ENCODE data around the gene SLC12A6. TPM values are rescaled to one million over a fixed set of nuclear protein-coding genes. Genes with fewer than 3 reads are reported as not detected.

Gene SLC12A6
- total RNA-seq, 1 experiment from 2014 or later, result 19.5 TPM

DNA sequence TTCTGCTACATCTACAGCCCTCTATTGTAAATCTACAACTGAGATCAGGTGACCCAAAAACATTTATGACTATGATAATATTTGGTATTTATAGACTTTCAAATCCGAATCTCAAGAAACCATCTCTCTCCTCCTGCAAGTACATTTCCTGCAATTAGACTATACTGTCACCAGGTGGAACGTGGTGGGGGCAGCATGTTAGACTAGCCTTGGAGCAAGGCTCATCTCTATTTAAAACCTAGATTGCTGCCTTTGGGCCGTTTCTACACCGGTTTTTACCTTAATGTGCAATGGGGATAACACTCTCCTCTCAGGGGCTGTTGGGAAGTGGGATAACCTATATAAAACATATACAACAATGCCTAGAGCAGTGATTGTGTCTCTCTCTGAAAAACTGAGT lies 123.9 kb downstream of the SLC12A6 start:
- in situ Hi-C loops (cut with HindIII; ENCODE audit: low pct_unique_long_range_greater_than_20kb, low sequenced_read_pairs) (no loop called here), intact Hi-C loops (cut with micrococcal nuclease; ENCODE audit: unreplicated experiment) (loop anchor here (5.0 kb wide), 1 partner anchor 151 kb away; no protein-coding TSS in a partner anchor)
- TF ChIP-seq REST (IDR thresholded peaks at IDR 0.05; ENCODE audit: insufficient read depth in 1 of 2, low read depth in 2 of 2, low read length in 1 of 2), result no peak
- TF ChIP-seq TCF7L2 (IDR thresholded peaks at IDR 0.05; ENCODE audit: low read depth, low read length), result no peak
- TF ChIP-seq CTCF (IDR thresholded peaks at IDR 0.05), result peak; percentile 14; the same call in 1 of the 2 replicates
- no peak for TF ChIP-seq SIN3A (IDR thresholded peaks at IDR 0.05; ENCODE audit: borderline replicate concordance, insufficient read depth, low read depth, low read length)
- no peak for TF ChIP-seq POLR2AphosphoS5 (IDR thresholded peaks at IDR 0.05; ENCODE audit: low read depth, low read length)
- Histone ChIP-seq H3K4me1 (ENCODE audit: control insufficient read depth, insufficient read depth, low read length) (no peaks in the 10 kb centered on the region), H3K36me3 (ENCODE audit: control insufficient read depth, insufficient read depth, low read length) (no peaks in the 10 kb centered on the region; the same call in 1 of the 2 replicates), H3K27me3 (ENCODE audit: control insufficient read depth, insufficient read depth, low read length) (no peaks in the 10 kb centered on the region), H3K9me3 (ENCODE audit: control insufficient read depth, insufficient read depth, low read depth, low read length) (no peaks in the 10 kb centered on the region), H3K27ac (ENCODE audit: low read length) (no peak overlapping the region), H3K4me3 (ENCODE audit: low read depth in 2 of 2, low read length in 2 of 2) (no peak overlapping the region)
- BruUV-seq (replicated peaks), result no TSS peak
- POLR2A ChIA-PET, result interaction anchor here (0.5 kb wide), 1 partner anchor 10 kb away, joined by 3 read pairs; no protein-coding TSS in a partner anchor
- ATAC-seq, result no peak
- no peak for DNase-seq (ENCODE audit: low read depth, low spot score)
- CTCF ChIA-PET, result no interaction called here

- Histone ChIP-seq H3K27ac (ENCODE audit: low read length) (peak within 1 kb of the TSS; percentile 91), H3K4me3 (ENCODE audit: low read depth in 2 of 2, low read length in 2 of 2) (peak within 1 kb of the TSS; percentile 78 to 88), H3K4me1 (ENCODE audit: control insufficient read depth, insufficient read depth, low read length) (no peaks in the 10 kb centered on the region), H3K36me3 (ENCODE audit: control insufficient read depth, insufficient read depth, low read length) (no peaks in the 10 kb centered on the region; the same call in 1 of the 2 replicates), H3K27me3 (ENCODE audit: control insufficient read depth, insufficient read depth, low read length) (no peaks in the 10 kb centered on the region), H3K9me3 (ENCODE audit: control insufficient read depth, insufficient read depth, low read depth, low read length) (no peaks in the 10 kb centered on the region)
- in situ Hi-C loops (cut with HindIII; ENCODE audit: low pct_unique_long_range_greater_than_20kb, low sequenced_read_pairs), result no loop called here
- no TSS peak for BruUV-seq (replicated peaks)
- ATAC-seq, result peak; percentile 99
- DNase-seq (ENCODE audit: low read depth, low spot score), result peak; percentile 82
- POLR2A ChIA-PET, result interaction anchor here (0.6 to 0.9 kb wide), 8 partner anchors 25 to 1150 kb away, joined by 3 to 8 read pairs (median 4); no protein-coding TSS in a partner anchor
- TF ChIP-seq POLR2AphosphoS5 (IDR thresholded peaks at IDR 0.05; ENCODE audit: low read depth, low read length) (peak; percentile 97), TCF7L2 (IDR thresholded peaks at IDR 0.05; ENCODE audit: low read depth, low read length) (no peak), CTCF (IDR thresholded peaks at IDR 0.05) (peak; percentile 93)
- CTCF ChIA-PET, result interaction anchor here (0.5 to 3.5 kb wide), 7 partner anchors 20 to 158 kb away, joined by 3 to 26 read pairs (median 5); no protein-coding TSS in a partner anchor
- intact Hi-C loops (cut with micrococcal nuclease; ENCODE audit: unreplicated experiment), result loop anchor here (2.0 to 5.0 kb wide), 2 partner anchors 99 to 147 kb away; no protein-coding TSS in a partner anchor
These were observed 127.9 kb downstream of the SLC12A6 start, which contains the start of gene KATNBL1 for GRCh38 chr15:34209421-34210282. TSS of gene KATNBL1 (minus strand) at chr15:34210096. CDS start at chr15:34163676, 46,420 bp downstream.

Data from Panc1 (cell line).